Peyer's patch (tissue), 4 donors: ENCODE measurements around the gene EBP. TPM values are rescaled to one million over a fixed set of nuclear protein-coding genes. Genes with fewer than 3 reads are reported as not detected.

Source experiments
- DNase-seq, 3 donors: peaks; one replicate each; pipeline ENCODE4 v3.0.0-alpha.2; 2017 to 2019
- H3K27ac ChIP-seq, 4 donors: fragments of 200-600 bp; sonication (generic); one replicate each; pipeline ENCODE4 v1.5.1; 2016 to 2019
- H3K27me3 ChIP-seq, 2 donors: fragments of 200-600 bp; sonication (generic); one replicate each; pipeline ENCODE4 v1.5.1; 2019
- H3K36me3 ChIP-seq, 3 donors: fragments of 200-600 bp; sonication (generic); one replicate each; pipeline ENCODE4 v1.5.1; 2016 to 2019
- H3K4me1 ChIP-seq, 4 donors: fragments of 200-600 bp; sonication (generic); one replicate each; pipeline ENCODE4 v1.5.1; 2016 to 2019
- H3K4me3 ChIP-seq, 4 donors: fragments of 200-600 bp; sonication (generic); 1 replicate in 3 of 4; 2 replicates in 1 of 4; pipeline ENCODE4 v1.5.1; 2016 to 2019; ENCODE audit warnings: mild to moderate bottlenecking in 1 of 4
- H3K9me3 ChIP-seq, 4 donors: fragments of 200-600 bp; sonication (generic); one replicate each; pipeline ENCODE4 v1.5.1; 2016 to 2019; ENCODE audit warnings: mild to moderate bottlenecking in 1 of 4
- POLR2A ChIP-seq, 2 donors: fragments of 450-650 bp; IDR thresholded peaks; one replicate each; pipeline ENCODE4 v1.5.1; 2017; ENCODE audit warnings: antibody characterized with exemption in 2 of 2, mild to moderate bottlenecking in 2 of 2, moderate library complexity in 2 of 2
- total RNA-seq, 4 donors: library from RNA; depleted of rRNA; stranded (reverse); fragments of >200 nt; gene quantifications; one replicate each; pipeline ENCODE4 v1.1.0, GENCODE V29; 2016
- TF ChIP-seq, protein P1 (sequence below), 6 experiments: fragments of 450-650 bp in 4 of 6; fragments of 200-600 bp in 2 of 6; sonication (generic) in 1 of 6; IDR thresholded peaks; one replicate each; pipeline ENCODE4 v1.5.1; 2017 to 2019; ENCODE audit warnings: antibody characterized with exemption in 6 of 6, mild to moderate bottlenecking in 3 of 6, moderate library complexity in 1 of 6

EBP gene
- total RNA-seq, 4 donors from 2014 or later, result 47.0 to 189 (median 134) TPM

DNA sequence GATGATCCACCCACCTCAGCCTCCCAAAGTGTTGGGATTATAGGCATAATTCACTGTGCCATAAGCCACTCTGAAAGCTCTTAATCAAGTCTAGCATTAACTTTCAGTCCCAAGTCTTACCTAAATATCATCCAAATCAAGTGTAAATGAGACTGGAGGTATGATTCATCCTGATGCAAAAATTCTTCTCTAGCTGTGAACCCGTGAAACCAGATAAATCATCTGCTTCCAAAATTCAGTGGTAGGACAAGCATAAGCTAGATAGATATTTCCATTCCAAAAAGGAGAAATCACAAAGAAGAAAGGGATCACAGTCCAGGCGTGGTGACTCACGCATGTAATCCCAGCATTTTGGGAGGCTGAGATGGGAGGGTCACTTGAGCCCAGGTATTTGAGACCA lies 9.1 kb downstream of the EBP start:
- H3K36me3 ChIP-seq, result peaks cover 0 to 16% (median 0%) of the 10 kb centered on the region in 3 donors
- no peak overlapping the region for H3K4me3 ChIP-seq
- H3K27me3 ChIP-seq, result no peaks in the 10 kb centered on the region
- H3K27ac ChIP-seq, result no peak overlapping the region
- no peaks in the 10 kb centered on the region for H3K4me1 ChIP-seq
- TF ChIP-seq, protein P1, sequence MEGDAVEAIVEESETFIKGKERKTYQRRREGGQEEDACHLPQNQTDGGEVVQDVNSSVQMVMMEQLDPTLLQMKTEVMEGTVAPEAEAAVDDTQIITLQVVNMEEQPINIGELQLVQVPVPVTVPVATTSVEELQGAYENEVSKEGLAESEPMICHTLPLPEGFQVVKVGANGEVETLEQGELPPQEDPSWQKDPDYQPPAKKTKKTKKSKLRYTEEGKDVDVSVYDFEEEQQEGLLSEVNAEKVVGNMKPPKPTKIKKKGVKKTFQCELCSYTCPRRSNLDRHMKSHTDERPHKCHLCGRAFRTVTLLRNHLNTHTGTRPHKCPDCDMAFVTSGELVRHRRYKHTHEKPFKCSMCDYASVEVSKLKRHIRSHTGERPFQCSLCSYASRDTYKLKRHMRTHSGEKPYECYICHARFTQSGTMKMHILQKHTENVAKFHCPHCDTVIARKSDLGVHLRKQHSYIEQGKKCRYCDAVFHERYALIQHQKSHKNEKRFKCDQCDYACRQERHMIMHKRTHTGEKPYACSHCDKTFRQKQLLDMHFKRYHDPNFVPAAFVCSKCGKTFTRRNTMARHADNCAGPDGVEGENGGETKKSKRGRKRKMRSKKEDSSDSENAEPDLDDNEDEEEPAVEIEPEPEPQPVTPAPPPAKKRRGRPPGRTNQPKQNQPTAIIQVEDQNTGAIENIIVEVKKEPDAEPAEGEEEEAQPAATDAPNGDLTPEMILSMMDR (IDR thresholded peaks at IDR 0.05), result no peak
- TF ChIP-seq POLR2A (IDR thresholded peaks at IDR 0.05), result no peak
- DNase-seq, result no peak
- H3K9me3 ChIP-seq, result no peaks in the 10 kb centered on the region

DNA sequence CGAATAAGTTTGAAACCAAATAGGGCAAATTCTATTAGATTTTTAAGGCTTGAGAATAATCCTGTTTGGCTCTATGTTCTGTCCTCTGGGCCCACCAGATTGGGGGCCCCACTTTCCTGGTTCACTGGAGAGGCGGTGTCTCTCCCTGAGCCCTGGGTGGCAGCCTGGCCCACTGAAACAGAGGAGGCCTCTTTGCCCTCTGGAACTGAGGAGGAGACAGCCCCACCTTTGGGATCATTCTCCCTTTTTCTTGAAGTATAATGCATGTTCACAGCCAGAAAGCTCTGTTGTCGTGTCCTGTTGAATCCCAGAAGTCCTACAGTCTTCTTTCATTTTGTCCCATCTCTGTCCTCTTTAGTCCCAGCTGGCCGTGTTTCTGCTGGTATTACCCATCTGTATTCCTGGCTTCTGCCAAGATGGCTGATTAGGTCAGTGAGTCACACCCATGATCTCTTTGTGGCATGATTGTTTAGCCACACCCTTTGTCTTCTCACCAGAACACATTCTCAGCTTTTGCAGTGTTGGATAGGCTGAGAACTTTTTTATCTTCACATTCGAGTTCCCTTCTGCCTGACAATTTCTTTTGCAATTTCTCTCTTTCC lies 9.9 kb downstream of the EBP start:
- DNase-seq, result no peak
- no peaks in the 10 kb centered on the region for H3K27me3 ChIP-seq
- no peaks in the 10 kb centered on the region for H3K9me3 ChIP-seq
- H3K4me3 ChIP-seq, result no peak overlapping the region
- peaks cover 0 to 16% (median 0%) of the 10 kb centered on the region in 3 donors for H3K36me3 ChIP-seq
- no peaks in the 10 kb centered on the region for H3K4me1 ChIP-seq
- H3K27ac ChIP-seq, result peak overlapping the region in 3 of 4 donors; percentile 17 to 70 (median 59)
- TF ChIP-seq, protein P1 (IDR thresholded peaks at IDR 0.05), result no peak
- TF ChIP-seq POLR2A (IDR thresholded peaks at IDR 0.05), result no peak

DNA sequence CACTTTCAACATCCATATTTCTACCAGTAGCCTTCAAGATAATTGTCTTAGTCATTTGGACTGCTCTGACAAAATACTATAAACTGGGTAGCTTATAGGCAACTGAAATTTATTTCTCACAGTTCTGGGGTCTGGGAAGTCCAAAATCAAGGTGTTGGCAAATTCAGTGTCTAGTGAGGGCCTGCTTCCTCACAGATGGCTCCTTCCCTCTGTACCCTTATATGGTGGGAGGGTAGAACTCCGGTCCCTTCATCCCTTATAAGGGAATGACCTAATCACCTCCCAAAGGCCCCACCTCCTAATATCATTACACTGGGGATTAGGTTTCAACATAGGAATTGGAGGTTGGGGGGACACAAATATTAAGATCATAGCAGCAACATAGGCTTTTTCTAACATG lies 10.6 kb downstream of the EBP start:
- DNase-seq, result no peak
- TF ChIP-seq POLR2A (IDR thresholded peaks at IDR 0.05), result no peak
- TF ChIP-seq, protein P1 (IDR thresholded peaks at IDR 0.05), result no peak
- Histone ChIP-seq H3K4me1 (no peaks in the 10 kb centered on the region), H3K27ac (peak overlapping the region in 2 of 4 donors; percentile 59 to 70), H3K27me3 (no peaks in the 10 kb centered on the region), H3K4me3 (no peak overlapping the region), H3K9me3 (no peaks in the 10 kb centered on the region), H3K36me3 (peaks cover 0 to 9% (median 0%) of the 10 kb centered on the region in 3 donors)

DNA sequence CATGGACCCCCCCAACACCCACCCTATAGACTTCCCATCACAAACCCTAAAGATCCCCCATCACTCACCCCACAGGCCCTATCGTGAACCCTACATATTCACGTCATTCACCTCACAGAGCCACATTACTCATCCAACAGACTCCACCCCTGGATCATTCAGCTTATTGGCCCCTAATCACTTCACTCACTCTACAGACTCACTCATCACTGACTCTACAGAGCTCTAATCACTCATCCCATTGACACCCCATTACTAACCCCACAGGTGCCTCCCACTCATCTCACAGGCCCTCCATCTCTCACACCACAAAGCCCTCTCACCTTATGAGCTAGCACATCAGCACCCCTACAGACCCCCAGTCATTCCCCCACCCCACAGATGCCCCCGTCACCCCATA lies 11.6 kb downstream of the EBP start:
- no peaks in the 10 kb centered on the region for H3K27me3 ChIP-seq
- no peak for TF ChIP-seq POLR2A (IDR thresholded peaks at IDR 0.05)
- TF ChIP-seq, protein P1 (IDR thresholded peaks at IDR 0.05), result no peak
- no peak for DNase-seq
- H3K4me1 ChIP-seq, result no peaks in the 10 kb centered on the region
- H3K36me3 ChIP-seq, result no peaks in the 10 kb centered on the region
- H3K27ac ChIP-seq, result no peak overlapping the region
- H3K4me3 ChIP-seq, result no peak overlapping the region
- no peaks in the 10 kb centered on the region for H3K9me3 ChIP-seq

DNA sequence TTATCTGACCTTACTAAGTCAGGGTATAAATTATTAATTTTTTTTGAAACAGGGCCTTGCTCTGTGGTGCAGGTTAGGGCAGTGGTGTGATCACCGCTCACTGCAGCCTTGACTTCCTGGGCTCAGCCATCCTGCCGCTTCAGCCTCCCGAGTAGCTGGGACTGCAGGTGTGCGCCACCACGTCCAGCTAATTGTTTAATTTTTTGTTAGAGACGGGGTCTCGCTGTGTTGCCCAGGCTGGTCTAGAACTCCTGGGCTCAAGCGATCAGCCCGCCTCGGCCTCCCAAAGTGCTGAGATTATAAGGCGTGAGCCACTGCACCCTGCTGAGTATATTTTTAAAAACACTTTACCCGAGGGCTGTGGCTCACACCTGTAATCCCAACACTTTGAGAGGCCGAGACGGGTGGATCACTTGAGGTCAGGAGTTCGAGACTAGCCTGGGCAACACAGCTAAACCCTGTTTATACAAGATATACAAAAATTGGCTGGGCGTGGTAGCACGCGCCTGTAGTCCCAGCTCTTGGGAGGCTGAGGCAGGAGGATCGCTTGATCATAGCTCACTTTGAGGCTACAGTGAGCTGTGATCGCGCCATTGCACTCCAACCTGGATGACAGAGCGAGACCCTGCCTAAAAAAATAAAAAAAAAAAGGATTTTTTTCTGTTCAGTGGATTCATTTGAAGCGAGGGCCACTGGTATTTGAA lies 17.2 kb downstream of the EBP start:
- Histone ChIP-seq H3K27ac (peak overlapping the region; percentile 59 to 91 (median 86)), H3K27me3 (no peaks in the 10 kb centered on the region), H3K36me3 (no peaks in the 10 kb centered on the region), H3K4me3 (peak overlapping the region in 2 of 4 donors; percentile 63 to 76), H3K9me3 (no peaks in the 10 kb centered on the region), H3K4me1 (no peaks in the 10 kb centered on the region)
- DNase-seq, result no peak
- no peak for TF ChIP-seq POLR2A (IDR thresholded peaks at IDR 0.05)
- TF ChIP-seq, protein P1 (IDR thresholded peaks at IDR 0.05), result no peak
